ENCODE data around the gene DPYSL4.

DNA sequence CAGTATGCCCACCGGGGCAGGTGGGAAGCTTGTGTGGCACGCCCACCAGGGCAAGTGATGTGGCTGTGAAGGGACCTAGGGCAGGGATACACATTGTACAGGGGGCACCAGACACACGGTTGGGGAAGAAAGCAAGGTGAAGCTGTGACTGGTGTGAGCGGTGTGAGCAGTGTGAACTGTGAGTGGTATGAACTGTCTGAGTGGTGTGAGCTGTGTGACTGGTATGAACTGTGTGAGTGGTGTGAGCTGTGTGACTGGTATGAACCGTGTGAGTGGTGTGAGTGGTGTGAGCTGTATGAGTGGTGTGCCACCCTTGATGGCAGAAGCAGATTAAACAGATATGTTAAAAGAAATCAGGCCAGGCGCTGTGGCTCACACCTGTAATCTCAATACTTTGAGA is 48.1 kb downstream of the DPYSL4 start:
- no peak for TF ChIP-seq SPI1 (IDR thresholded peaks at IDR 0.05; ENCODE audit: low read depth, low read length)
- TF ChIP-seq POLR2AphosphoS5 (IDR thresholded peaks at IDR 0.05; ENCODE audit: low read depth, low read length): no peak

All from GM12891 (cell line).